ENCODE measurements around the gene SPTBN4. TPM values are rescaled to one million over a fixed set of nuclear protein-coding genes. Genes with fewer than 3 reads are reported as not detected.

The SPTBN4 gene
- total and polyA plus RNA-seq, 2 donors (not counting 1 experiment from before 2014, with no cell fraction given): 0.03 to 0.67 TPM

- no peaks in the 10 kb centered on the region for H3K36me3 ChIP-seq (replicated peaks in 1 of 2; ENCODE audit: control extremely low read depth in 1 of 2, control insufficient read depth in 1 of 2, extremely low read depth in 1 of 2, insufficient read depth in 2 of 2, low read length in 1 of 2)
Observed at GRCh38 chr19:40604171-40604646, 137.4 kb downstream of the SPTBN4 start.

More at GRCh38 chr19:40604171-40604646, 137.4 kb downstream of the SPTBN4 start:
- 8% methylated on average over 18 of the region's 18 CpGs for WGBS (ENCODE audit: insufficient coverage)
- peak overlapping the region in 4 of 5 experiments; percentile 6 to 66 (median 32) for H3K4me3 ChIP-seq (ENCODE audit: control extremely low read depth in 1 of 5, extremely low read depth in 1 of 5, insufficient read depth in 1 of 5, low read depth in 2 of 5, low read length in 4 of 5)
- peaks cover 68% of the 10 kb centered on the region for H3K4me1 Mint-ChIP-seq
- peaks cover 68 to 74% of the 10 kb centered on the region in 2 donors for H3K4me1 ChIP-seq (ENCODE audit: control insufficient read depth in 2 of 2, insufficient read depth in 2 of 2, low read length in 2 of 2)
- H3K4me2 ChIP-seq (replicated peaks; ENCODE audit: low read depth, low read length, poor library complexity, severe bottlenecking): peak overlapping the region; percentile 96
- CTCF ChIA-PET: interaction anchor here (0.6 to 8.6 kb wide), 16 partner anchors 9 to 464 kb away, joined by 3 to 84 read pairs (median 5); no protein-coding TSS in a partner anchor
- POLR2A ChIA-PET: interaction anchor here (0.7 to 3.9 kb wide), 5 partner anchors 9 to 1039 kb away, joined by 3 to 19 read pairs (median 5); no protein-coding TSS in a partner anchor
- peak overlapping the region; percentile 83 for H3K27ac Mint-ChIP-seq
- TF ChIP-seq CTCF (IDR thresholded peaks at IDR 0.05) (no peak), EZH2 (IDR thresholded peaks at IDR 0.05; ENCODE audit: borderline replicate concordance, insufficient read depth, low read depth, low read length, poor library complexity, severe bottlenecking) (no peak)
- H2AFZ ChIP-seq (ENCODE audit: insufficient read depth, low read depth, low read length, poor library complexity, severe bottlenecking): peak overlapping the region; percentile 68
- DNase-seq (no peak), ATAC-seq (ENCODE audit: low read depth) (no peak)
- H3K79me2 ChIP-seq (ENCODE audit: control insufficient read depth, insufficient read depth, low read length): no peaks in the 10 kb centered on the region
- intact Hi-C loops (cut with micrococcal nuclease): loop anchor here (1.0 to 2.0 kb wide), 3 partner anchors 34 to 319 kb away; partner anchors contain the start of gene AKT2
- H3K9ac ChIP-seq (ENCODE audit: low read length): peak overlapping the region; percentile 46
- H4K20me1 ChIP-seq (ENCODE audit: control insufficient read depth, insufficient read depth, low read length, poor library complexity, severe bottlenecking): no peaks in the 10 kb centered on the region
- H3K27me3 Mint-ChIP-seq: peaks cover 17% of the 10 kb centered on the region
- peaks cover 0 to 37% (median 21%) of the 10 kb centered on the region in 4 experiments for H3K27me3 ChIP-seq (replicated peaks in 1 of 4; ENCODE audit: control extremely low read depth in 1 of 4, control insufficient read depth in 3 of 4, insufficient read depth in 4 of 4, low read length in 3 of 4)
- H3K9me3 Mint-ChIP-seq (ENCODE audit: insufficient read depth): no peaks in the 10 kb centered on the region
- H3K4me3 Mint-ChIP-seq: peak overlapping the region; percentile 87
- no peak overlapping the region for H3K27ac ChIP-seq (ENCODE audit: low read length in 2 of 2)
- H3K9me3 ChIP-seq (ENCODE audit: control extremely low read depth in 1 of 3, control insufficient read depth in 2 of 3, insufficient read depth in 1 of 3, low read length in 2 of 3): peaks cover 0 to 22% (median 0%) of the 10 kb centered on the region in 3 donors

Measured in B cell (primary cell).